NCI-H510A treated with DMSO at 0.1 percent for 48 hours (cell line): ENCODE data around the gene FCER2.
"Not testable (repeated sequence)": the region's sequence is repeated elsewhere in the genome, so short reads cannot be mapped to it uniquely, and the experiment has no call there.

Experiments used
- DNase-seq: peaks from one replicate; lab custom pipeline; 2025; lab: John Stamatoyannopoulos, UW

Gene FCER2

GRCh38 chr19:7701654-7702457 is at the start of gene FCER2:
Gene FCER2 (minus strand): TSS chr19:7702131. CDS start chr19:7699760, 2,371 bp downstream.
- DNase-seq = no peak

GRCh38 chr19:7751157-7751783 is 49.3 kb upstream of the FCER2 start:
- no peak for DNase-seq

GRCh38 chr19:7748756-7749155 is 46.8 kb upstream of the FCER2 start:
- DNase-seq = no peak

- no peak for DNase-seq
Observed at GRCh38 chr19:7748171-7748570, 46.2 kb upstream of the FCER2 start.

GRCh38 chr19:7746903-7747884 is 45.3 kb upstream of the FCER2 start, which contains the start of gene CD209:
Gene CD209 (minus strand): TSS chr19:7747534. CDS start chr19:7747511, 23 bp downstream.
- DNase-seq = no peak

GRCh38 chr19:7746306-7746705 is 44.4 kb upstream of the FCER2 start:
- DNase-seq = not testable (repeated sequence)

GRCh38 chr19:7744871-7745650 is 43.1 kb upstream of the FCER2 start:
- DNase-seq = no peak

GRCh38 chr19:7744199-7744786 is 42.4 kb upstream of the FCER2 start:
- DNase-seq = no peak

- DNase-seq = no peak
Observed at GRCh38 chr19:7743425-7743841, 41.5 kb upstream of the FCER2 start.

GRCh38 chr19:7742991-7743390 is 41.1 kb upstream of the FCER2 start:
- no peak for DNase-seq

- DNase-seq = no peak
Observed at GRCh38 chr19:7742575-7742974, 40.6 kb upstream of the FCER2 start.

GRCh38 chr19:7740682-7741054 is 38.7 kb upstream of the FCER2 start:
- DNase-seq = no peak

- DNase-seq = no peak
Observed at GRCh38 chr19:7739801-7740681, 38.1 kb upstream of the FCER2 start.

GRCh38 chr19:7739211-7739755 is 37.4 kb upstream of the FCER2 start:
- DNase-seq = no peak

GRCh38 chr19:7738023-7738422 is 36.1 kb upstream of the FCER2 start:
- no peak for DNase-seq

GRCh38 chr19:7737215-7737614 is 35.3 kb upstream of the FCER2 start:
- DNase-seq = no peak

- DNase-seq = no peak
Observed at GRCh38 chr19:7736148-7736547, 34.2 kb upstream of the FCER2 start.

- no peak for DNase-seq
Observed at GRCh38 chr19:7734220-7735203, 32.6 kb upstream of the FCER2 start.

GRCh38 chr19:7733376-7733775 is 31.4 kb upstream of the FCER2 start:
- no peak for DNase-seq
